HEK293 (cell line): Measurements from ENCODE around the gene NR2F2.

Experiments used
- BCL11B ChIP-seq: fragments of 450-650 bp; formaldehyde crosslinking; IDR thresholded peaks from 2 replicates; pipeline ENCODE4 v1.5.1; 2016; ENCODE audit warnings: low read depth, missing biosample characterization, missing genetic modification characterization
- CTCF ChIP-seq: fragments of 450-650 bp; formaldehyde crosslinking; IDR thresholded peaks from 2 replicates; pipeline ENCODE4 v1.5.1; 2016; ENCODE audit warnings: missing biosample characterization, missing genetic modification characterization
- GLI4 ChIP-seq: fragments of 450-650 bp; formaldehyde crosslinking; IDR thresholded peaks from 2 replicates; pipeline ENCODE4 v1.5.1; 2016; ENCODE audit warnings: missing biosample characterization, missing genetic modification characterization
- HOXD13 ChIP-seq: sonication (generic); formaldehyde crosslinking; IDR thresholded peaks from 2 replicates; pipeline ENCODE4 v1.8.0; 2022; ENCODE audit warnings: missing genetic modification reagents, borderline replicate concordance
- MZF1 ChIP-seq: fragments of 450-650 bp; formaldehyde crosslinking; IDR thresholded peaks from 2 replicates; pipeline ENCODE4 v1.5.1; 2017; ENCODE audit warnings: missing biosample characterization, missing genetic modification characterization, borderline replicate concordance
- SP2 ChIP-seq: fragments of 450-650 bp; formaldehyde crosslinking; IDR thresholded peaks from 2 replicates; pipeline ENCODE4 v1.5.1; 2016; ENCODE audit warnings: missing biosample characterization, missing genetic modification characterization
- ZBTB10 ChIP-seq: fragments of 450-650 bp; formaldehyde crosslinking; IDR thresholded peaks from 2 replicates; pipeline ENCODE4 v1.5.1; 2016; ENCODE audit warnings: missing biosample characterization, missing genetic modification characterization
- ZBTB20 ChIP-seq: fragments of 450-650 bp; formaldehyde crosslinking; IDR thresholded peaks from 2 replicates; pipeline ENCODE4 v1.5.1; 2016; ENCODE audit warnings: missing biosample characterization, missing genetic modification characterization
- ZBTB26 ChIP-seq: fragments of 450-650 bp; formaldehyde crosslinking; optimal IDR thresholded peaks from 2 replicates; pipeline ENCODE3; 2016; ENCODE audit warnings: missing biosample characterization, mild to moderate bottlenecking, missing genetic modification characterization
- ZNF324 ChIP-seq: fragments of 450-650 bp; formaldehyde crosslinking; IDR thresholded peaks from 2 replicates; pipeline ENCODE4 v1.5.1; 2016; ENCODE audit warnings: missing biosample characterization, missing genetic modification characterization
- ZNF366 ChIP-seq: fragments of 450-650 bp; formaldehyde crosslinking; conservative IDR thresholded peaks from 2 replicates; pipeline ENCODE4 v1.5.1; 2016; ENCODE audit warnings: missing biosample characterization, missing genetic modification characterization
- ZNF423 ChIP-seq: fragments of 450-650 bp; formaldehyde crosslinking; IDR thresholded peaks from 2 replicates; pipeline ENCODE4 v1.5.1; 2016; ENCODE audit warnings: missing biosample characterization, missing genetic modification characterization
- ZNF501 ChIP-seq: fragments of 450-650 bp; formaldehyde crosslinking; IDR thresholded peaks from 2 replicates; pipeline ENCODE4 v1.5.1; 2016; ENCODE audit warnings: missing biosample characterization, missing genetic modification characterization
- ZNF510 ChIP-seq: fragments of 450-650 bp; formaldehyde crosslinking; IDR thresholded peaks from 2 replicates; pipeline ENCODE4 v1.5.1; 2018; ENCODE audit warnings: mild to moderate bottlenecking, missing genetic modification characterization, missing biosample characterization; ENCODE audit not compliant: insufficient replicate concordance
- ZNF530 ChIP-seq: fragments of 450-650 bp; formaldehyde crosslinking; IDR thresholded peaks from 2 replicates; pipeline ENCODE4 v1.5.1; 2016; ENCODE audit warnings: low read depth, missing biosample characterization, missing genetic modification characterization
- ZNF624 ChIP-seq: fragments of 450-650 bp; formaldehyde crosslinking; IDR thresholded peaks from 2 replicates; pipeline ENCODE4 v1.5.1; 2017; ENCODE audit warnings: missing biosample characterization, missing genetic modification characterization
- ZXDB ChIP-seq: fragments of 450-650 bp; formaldehyde crosslinking; IDR thresholded peaks from 2 replicates; pipeline ENCODE4 v1.5.1; 2016; ENCODE audit warnings: missing biosample characterization, missing genetic modification characterization
- TF ChIP-seq, protein P1 (sequence below): fragments of 450-650 bp; formaldehyde crosslinking; IDR thresholded peaks from 2 replicates; pipeline ENCODE4 v1.5.1; 2016; ENCODE audit warnings: missing biosample characterization, missing genetic modification characterization
- TF ChIP-seq, protein P2 (sequence below): fragments of 450-650 bp; formaldehyde crosslinking; IDR thresholded peaks from 2 replicates; pipeline ENCODE4 v1.5.1; 2017; ENCODE audit warnings: missing biosample characterization, missing genetic modification characterization

NR2F2 gene

GRCh38 chr15:96353930-96354730, 23.6 kb downstream of the NR2F2 start (continued):
- TF ChIP-seq, protein P1, sequence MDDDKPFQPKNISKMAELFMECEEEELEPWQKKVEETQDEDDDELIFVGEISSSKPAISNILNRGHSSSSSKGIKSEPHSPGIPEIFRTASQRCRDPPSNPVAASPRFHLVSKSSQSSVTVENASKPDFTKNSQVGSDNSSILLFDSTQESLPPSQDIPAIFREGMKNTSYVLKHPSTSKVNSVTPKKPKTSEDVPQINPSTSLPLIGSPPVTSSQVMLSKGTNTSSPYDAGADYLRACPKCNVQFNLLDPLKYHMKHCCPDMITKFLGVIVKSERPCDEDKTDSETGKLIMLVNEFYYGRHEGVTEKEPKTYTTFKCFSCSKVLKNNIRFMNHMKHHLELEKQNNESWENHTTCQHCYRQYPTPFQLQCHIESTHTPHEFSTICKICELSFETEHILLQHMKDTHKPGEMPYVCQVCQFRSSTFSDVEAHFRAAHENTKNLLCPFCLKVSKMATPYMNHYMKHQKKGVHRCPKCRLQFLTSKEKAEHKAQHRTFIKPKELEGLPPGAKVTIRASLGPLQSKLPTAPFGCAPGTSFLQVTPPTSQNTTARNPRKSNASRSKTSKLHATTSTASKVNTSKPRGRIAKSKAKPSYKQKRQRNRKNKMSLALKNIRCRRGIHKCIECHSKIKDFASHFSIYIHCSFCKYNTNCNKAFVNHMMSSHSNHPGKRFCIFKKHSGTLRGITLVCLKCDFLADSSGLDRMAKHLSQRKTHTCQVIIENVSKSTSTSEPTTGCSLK (tag by site-specific recombination) = no peak
- TF ChIP-seq ZNF423 (tag by site-specific recombination) = no peak
- TF ChIP-seq ZNF501 (tag by site-specific recombination) = no peak
- TF ChIP-seq ZBTB26 (tag by site-specific recombination) = peak; percentile 73
- 0 out of 2 replicates have a peak, but pooled peaks have one; percentile 27 for TF ChIP-seq GLI4 (tag by site-specific recombination)
- no peak for TF ChIP-seq ZNF366 (tag by site-specific recombination)
- TF ChIP-seq CTCF (tag by site-specific recombination) = peak; percentile 71
- 0 out of 2 replicates have a peak, but pooled peaks have one; percentile 15 for TF ChIP-seq SP2 (tag by site-specific recombination)
- no peak for TF ChIP-seq ZNF530 (tag by site-specific recombination)
- peak; percentile 27; the same call in 1 of the 2 replicates for TF ChIP-seq ZXDB
- TF ChIP-seq, protein P2, sequence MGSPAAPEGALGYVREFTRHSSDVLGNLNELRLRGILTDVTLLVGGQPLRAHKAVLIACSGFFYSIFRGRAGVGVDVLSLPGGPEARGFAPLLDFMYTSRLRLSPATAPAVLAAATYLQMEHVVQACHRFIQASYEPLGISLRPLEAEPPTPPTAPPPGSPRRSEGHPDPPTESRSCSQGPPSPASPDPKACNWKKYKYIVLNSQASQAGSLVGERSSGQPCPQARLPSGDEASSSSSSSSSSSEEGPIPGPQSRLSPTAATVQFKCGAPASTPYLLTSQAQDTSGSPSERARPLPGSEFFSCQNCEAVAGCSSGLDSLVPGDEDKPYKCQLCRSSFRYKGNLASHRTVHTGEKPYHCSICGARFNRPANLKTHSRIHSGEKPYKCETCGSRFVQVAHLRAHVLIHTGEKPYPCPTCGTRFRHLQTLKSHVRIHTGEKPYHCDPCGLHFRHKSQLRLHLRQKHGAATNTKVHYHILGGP (tag by site-specific recombination) = no peak
- TF ChIP-seq BCL11B = 0 out of 2 replicates have a peak, but pooled peaks have one; percentile 17
- TF ChIP-seq MZF1 (tag by site-specific recombination) = no peak
- TF ChIP-seq ZBTB10 = 0 out of 2 replicates have a peak, but pooled peaks have one; percentile 12
- no peak for TF ChIP-seq ZNF624 (tag by site-specific recombination)
- TF ChIP-seq ZNF324 (tag by site-specific recombination) = no peak
- peak; percentile 30; the same call in 1 of the 2 replicates for TF ChIP-seq ZBTB20
- TF ChIP-seq HOXD13 (CRISPR knock-in tag) = no peak
- no peak for TF ChIP-seq ZNF510
- TF ChIP-seq, all 188 proteins: peak for 27
